Measurements from ENCODE around the gene THRB.

The THRB gene

GRCh38 chr3:24161841-24162240, 332.8 kb downstream of the THRB start:
- DNase-seq (ENCODE audit: low read depth), result peak; percentile 68
- H3K4me3 ChIP-seq (ENCODE audit: low read depth, low read length), result no peak overlapping the region
- TF ChIP-seq, protein P1, sequence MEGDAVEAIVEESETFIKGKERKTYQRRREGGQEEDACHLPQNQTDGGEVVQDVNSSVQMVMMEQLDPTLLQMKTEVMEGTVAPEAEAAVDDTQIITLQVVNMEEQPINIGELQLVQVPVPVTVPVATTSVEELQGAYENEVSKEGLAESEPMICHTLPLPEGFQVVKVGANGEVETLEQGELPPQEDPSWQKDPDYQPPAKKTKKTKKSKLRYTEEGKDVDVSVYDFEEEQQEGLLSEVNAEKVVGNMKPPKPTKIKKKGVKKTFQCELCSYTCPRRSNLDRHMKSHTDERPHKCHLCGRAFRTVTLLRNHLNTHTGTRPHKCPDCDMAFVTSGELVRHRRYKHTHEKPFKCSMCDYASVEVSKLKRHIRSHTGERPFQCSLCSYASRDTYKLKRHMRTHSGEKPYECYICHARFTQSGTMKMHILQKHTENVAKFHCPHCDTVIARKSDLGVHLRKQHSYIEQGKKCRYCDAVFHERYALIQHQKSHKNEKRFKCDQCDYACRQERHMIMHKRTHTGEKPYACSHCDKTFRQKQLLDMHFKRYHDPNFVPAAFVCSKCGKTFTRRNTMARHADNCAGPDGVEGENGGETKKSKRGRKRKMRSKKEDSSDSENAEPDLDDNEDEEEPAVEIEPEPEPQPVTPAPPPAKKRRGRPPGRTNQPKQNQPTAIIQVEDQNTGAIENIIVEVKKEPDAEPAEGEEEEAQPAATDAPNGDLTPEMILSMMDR (conservative IDR thresholded peaks at IDR 0.05; ENCODE audit: low read depth, low read length), result no peak

DNA sequence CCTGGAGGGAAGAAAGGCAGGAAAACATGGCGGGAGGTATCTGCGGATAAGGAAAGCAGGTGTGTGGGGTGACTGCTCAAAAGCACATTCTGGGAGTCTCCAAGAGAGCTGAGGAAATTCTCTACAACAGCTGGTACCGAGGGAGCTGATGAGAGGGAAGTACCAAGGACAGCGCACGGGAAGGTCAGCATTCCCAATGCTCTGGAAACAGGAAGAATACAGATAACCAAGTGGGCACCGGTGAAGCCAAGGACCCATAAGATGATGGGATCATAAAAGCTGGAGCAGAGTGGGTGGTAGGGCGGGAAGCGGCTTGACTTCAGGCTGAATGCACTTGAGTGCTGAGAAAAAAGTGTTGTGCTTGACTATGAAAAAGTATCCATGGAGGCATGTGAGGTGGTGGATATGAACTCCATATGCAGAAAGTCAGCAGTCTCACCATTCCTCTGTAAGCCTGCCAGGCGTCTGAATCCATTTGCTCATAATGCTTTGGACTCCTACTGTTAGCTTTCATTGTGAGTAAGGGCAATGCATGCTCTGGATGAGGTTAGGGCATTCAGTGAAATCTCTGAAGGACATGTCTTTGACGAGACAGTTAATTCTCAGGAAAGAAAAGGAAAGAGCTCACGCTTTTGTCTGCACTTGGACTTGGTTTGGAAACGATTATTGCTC, 334.1 kb downstream of the THRB start:
- DNase-seq (ENCODE audit: low read depth), result peak; percentile 42
- no peak overlapping the region for H3K4me3 ChIP-seq (ENCODE audit: low read depth, low read length)
- TF ChIP-seq, protein P1 (conservative IDR thresholded peaks at IDR 0.05; ENCODE audit: low read depth, low read length), result no peak

GRCh38 chr3:24158761-24159454, 335.7 kb downstream of the THRB start:
- no peak overlapping the region for H3K4me3 ChIP-seq (ENCODE audit: low read depth, low read length)
- TF ChIP-seq, protein P1 (conservative IDR thresholded peaks at IDR 0.05; ENCODE audit: low read depth, low read length), result no peak
- DNase-seq (ENCODE audit: low read depth), result no peak

DNA sequence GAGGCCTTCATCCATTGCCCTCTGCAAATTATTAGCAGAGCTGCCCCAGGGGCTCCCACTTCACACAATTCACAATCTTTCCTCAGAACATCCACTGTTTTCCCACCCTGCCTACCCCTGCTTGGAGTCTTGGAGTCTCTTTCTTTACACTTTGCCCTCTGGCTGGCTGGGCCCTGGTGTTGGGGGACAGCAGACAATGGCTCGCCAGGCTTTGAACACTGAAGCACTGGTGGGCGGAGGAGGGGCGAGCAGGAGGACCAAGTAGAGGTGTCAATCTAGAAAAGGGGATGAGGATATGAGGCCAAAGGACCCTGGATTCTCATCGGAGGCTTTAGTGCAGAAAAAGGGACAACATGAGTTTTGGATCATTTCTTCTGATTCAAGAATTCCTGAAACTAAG, 337.5 kb downstream of the THRB start:
- TF ChIP-seq, protein P1 (conservative IDR thresholded peaks at IDR 0.05; ENCODE audit: low read depth, low read length), result no peak
- DNase-seq (ENCODE audit: low read depth), result no peak
- H3K4me3 ChIP-seq (ENCODE audit: low read depth, low read length), result no peak overlapping the region

DNA sequence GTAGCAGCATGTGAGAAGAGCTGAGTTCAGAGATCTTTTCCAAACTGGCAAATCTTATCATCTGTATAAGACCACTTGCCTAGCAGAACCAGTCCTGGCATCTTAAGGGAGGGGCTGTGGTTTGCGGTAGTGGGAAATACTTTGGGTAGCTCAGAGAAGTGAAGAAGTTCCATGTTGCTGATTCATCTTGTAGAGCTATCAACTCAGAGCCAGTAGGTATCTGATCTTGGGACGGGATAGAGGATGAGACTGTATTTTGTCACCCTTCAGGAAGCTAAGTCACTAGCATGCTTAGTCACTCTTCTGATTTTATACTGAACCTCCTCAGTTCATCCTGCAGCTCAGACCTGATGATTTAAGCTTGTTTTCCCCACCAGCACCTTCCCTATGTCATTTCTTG, 338.2 kb downstream of the THRB start:
- TF ChIP-seq, protein P1 (conservative IDR thresholded peaks at IDR 0.05; ENCODE audit: low read depth, low read length), result no peak
- DNase-seq (ENCODE audit: low read depth), result peak; percentile 63
- H3K4me3 ChIP-seq (ENCODE audit: low read depth, low read length), result no peak overlapping the region

- TF ChIP-seq, protein P1 (conservative IDR thresholded peaks at IDR 0.05; ENCODE audit: low read depth, low read length), result no peak
- H3K4me3 ChIP-seq (ENCODE audit: low read depth, low read length), result no peak overlapping the region
- DNase-seq (ENCODE audit: low read depth), result no peak
Measured at GRCh38 chr3:24155276-24155675, 339.4 kb downstream of the THRB start.

- no peak for DNase-seq (ENCODE audit: low read depth)
- TF ChIP-seq, protein P1 (conservative IDR thresholded peaks at IDR 0.05; ENCODE audit: low read depth, low read length), result no peak
- no peak overlapping the region for H3K4me3 ChIP-seq (ENCODE audit: low read depth, low read length)
Measured at GRCh38 chr3:24154781-24155180, 339.9 kb downstream of the THRB start.
